H9 (cell line): Measurements from ENCODE around the gene POLR2M. TPM values are rescaled to one million over a fixed set of nuclear protein-coding genes. Genes with fewer than 3 reads are reported as not detected.

ENCODE experiments used
- DNase-seq: peaks from one replicate; pipeline ENCODE4 v3.0.0-alpha.2; 2017
- H2AFZ ChIP-seq: one replicate; pipeline ENCODE4 v1.6.1; 2013; ENCODE audit warnings: mild to moderate bottlenecking, low read length, control low read depth, moderate library complexity
- H2AK5ac ChIP-seq: 2 replicates; pipeline ENCODE4 v1.6.1; 2013; ENCODE audit warnings: low read length, control low read depth, mixed read lengths; ENCODE audit not compliant: insufficient read length
- H2BK120ac ChIP-seq: one replicate; pipeline ENCODE4 v1.6.1; 2013; ENCODE audit warnings: low read depth, mild to moderate bottlenecking, low read length, control low read depth, inconsistent platforms; ENCODE audit not compliant: poor library complexity, severe bottlenecking
- H2BK12ac ChIP-seq: 2 replicates; pipeline ENCODE4 v1.6.1; 2013; ENCODE audit warnings: low read length, control low read depth, mixed read lengths, low read depth; ENCODE audit not compliant: insufficient read length
- H2BK15ac ChIP-seq: 2 replicates; pipeline ENCODE4 v1.6.1; 2013; ENCODE audit warnings: low read depth, low read length, control low read depth
- H2BK20ac ChIP-seq: one replicate; pipeline ENCODE4 v1.6.1; 2013; ENCODE audit warnings: low read depth, mild to moderate bottlenecking, low read length, control low read depth, inconsistent platforms; ENCODE audit not compliant: poor library complexity, severe bottlenecking
- H2BK5ac ChIP-seq: 2 replicates; pipeline ENCODE4 v1.6.1; 2013; ENCODE audit warnings: low read length, control low read depth, mixed read lengths; ENCODE audit not compliant: insufficient read length
- H3K14ac ChIP-seq: 2 replicates; pipeline ENCODE4 v1.6.1; 2013; ENCODE audit warnings: low read length, control low read depth; ENCODE audit not compliant: insufficient read depth
- H3K18ac ChIP-seq: 2 replicates; pipeline ENCODE4 v1.6.1; 2013; ENCODE audit warnings: low read depth, mild to moderate bottlenecking, mixed read lengths, low read length, control low read depth; ENCODE audit not compliant: insufficient read length
- H3K23ac ChIP-seq: 2 replicates; pipeline ENCODE4 v1.6.1; 2013; ENCODE audit warnings: low read length, control low read depth, mixed read lengths, low read depth; ENCODE audit not compliant: insufficient read length
- H3K23me2 ChIP-seq: 2 replicates; pipeline ENCODE4 v1.6.1; 2013; ENCODE audit warnings: low read depth, mild to moderate bottlenecking, mixed read lengths, low read length, control low read depth; ENCODE audit not compliant: insufficient read length, poor library complexity, severe bottlenecking
- H3K27ac ChIP-seq: 2 replicates; pipeline ENCODE4 v1.5.1; 2013; ENCODE audit warnings: low read length, control low read depth, mixed read lengths, low read depth; ENCODE audit not compliant: insufficient read length
- H3K27me3 ChIP-seq: 2 replicates; pipeline ENCODE4 v1.6.1; 2013; ENCODE audit warnings: low read length, control low read depth, inconsistent platforms; ENCODE audit not compliant: insufficient read depth
- H3K4ac ChIP-seq: 2 replicates; pipeline ENCODE4 v1.6.1; 2013; ENCODE audit warnings: low read depth, mild to moderate bottlenecking, control low read depth, inconsistent platforms, low read length, moderate library complexity
- H3K4me1 ChIP-seq: 2 replicates; pipeline ENCODE4 v1.6.1; 2013; ENCODE audit warnings: low read length, control low read depth, inconsistent platforms; ENCODE audit not compliant: insufficient read depth
- H3K4me2 ChIP-seq: 2 replicates; pipeline ENCODE4 v1.6.1; 2013; ENCODE audit warnings: low read length, control low read depth, mixed read lengths; ENCODE audit not compliant: insufficient read length, insufficient read depth
- H3K56ac ChIP-seq: 2 replicates; pipeline ENCODE4 v1.6.1; 2013; ENCODE audit warnings: low read depth, mild to moderate bottlenecking, mixed read lengths, low read length, control low read depth; ENCODE audit not compliant: insufficient read length
- H3K79me1 ChIP-seq: 2 replicates; pipeline ENCODE4 v1.6.1; 2013; ENCODE audit warnings: low read depth, mild to moderate bottlenecking, moderate library complexity, low read length, control low read depth, inconsistent platforms; ENCODE audit not compliant: insufficient read depth, poor library complexity, severe bottlenecking
- H3K79me2 ChIP-seq: 2 replicates; pipeline ENCODE4 v1.6.1; 2013; ENCODE audit warnings: low read length, control low read depth, inconsistent platforms; ENCODE audit not compliant: insufficient read depth
- H3K9ac ChIP-seq: 2 replicates; pipeline ENCODE4 v1.6.1; 2013; ENCODE audit warnings: low read length, control low read depth, mixed read lengths; ENCODE audit not compliant: insufficient read length; ENCODE audit errors: extremely low read depth
- H3K9me3 ChIP-seq: one replicate; pipeline ENCODE4 v1.6.1; 2013; ENCODE audit warnings: low read depth, low read length, inconsistent platforms; ENCODE audit not compliant: control insufficient read depth
- H3T11ph ChIP-seq: one replicate; pipeline ENCODE4 v1.6.1; 2013; ENCODE audit warnings: mild to moderate bottlenecking, low read length, control low read depth, inconsistent platforms
- H4K20me1 ChIP-seq: one replicate; pipeline ENCODE4 v1.6.1; 2013; ENCODE audit not compliant: control insufficient read depth, insufficient read length, insufficient read depth
- H4K5ac ChIP-seq: 2 replicates; pipeline ENCODE4 v1.6.1; 2013; ENCODE audit warnings: low read depth, mild to moderate bottlenecking, mixed read lengths, low read length, control low read depth; ENCODE audit not compliant: insufficient read length
- H4K8ac ChIP-seq: replicated peaks from 2 replicates; pipeline ENCODE4 v1.6.1; 2013; ENCODE audit warnings: low read length, control low read depth, mixed read lengths, low read depth; ENCODE audit not compliant: insufficient read length
- H4K91ac ChIP-seq: 2 replicates; pipeline ENCODE4 v1.6.1; 2013; ENCODE audit warnings: low read depth, mild to moderate bottlenecking, moderate library complexity, mixed read lengths, low read length, control low read depth; ENCODE audit not compliant: insufficient read length
- H3K27ac Mint-ChIP-seq, 3 experiments: 2 replicates in 2 of 3; 3 replicates in 1 of 3; pipeline ENCODE4 v1.8.0; 2020 to 2021; ENCODE audit warnings: mixed read lengths in 3 of 3, mild to moderate bottlenecking in 1 of 3, moderate library complexity in 1 of 3
- H3K27me3 Mint-ChIP-seq: 2 replicates; pipeline ENCODE4 v1.8.0; 2021; ENCODE audit warnings: low read depth, mild to moderate bottlenecking, moderate library complexity, mixed read lengths
- H3K36me3 Mint-ChIP-seq, 3 experiments: 2 replicates in 2 of 3; 3 replicates in 1 of 3; pipeline ENCODE4 v1.8.0; 2020 to 2021; ENCODE audit warnings: low read depth in 3 of 3, mixed read lengths in 3 of 3; ENCODE audit not compliant: insufficient read depth in 1 of 3
- H3K4me1 Mint-ChIP-seq, 2 experiments: 2 replicates each; pipeline ENCODE4 v1.8.0; 2020; ENCODE audit warnings: mixed read lengths in 2 of 2
- H3K4me3 Mint-ChIP-seq, 2 experiments: 2 replicates in 1 of 2; 3 replicates in 1 of 2; pipeline ENCODE4 v1.8.0; 2020 to 2021; ENCODE audit warnings: mild to moderate bottlenecking in 2 of 2, mixed read lengths in 2 of 2, moderate library complexity in 1 of 2
- H3K9me3 Mint-ChIP-seq, 2 experiments: 2 replicates in 1 of 2; 3 replicates in 1 of 2; pipeline ENCODE4 v1.8.0; 2020; ENCODE audit warnings: mild to moderate bottlenecking in 2 of 2, mixed read lengths in 2 of 2, moderate library complexity in 1 of 2
- CTCF ChIP-seq: fragments of 200-600 bp; sonication (generic); conservative IDR thresholded peaks from 3 replicates; pipeline ENCODE4 v1.8.0; 2021; ENCODE audit warnings: antibody characterized with exemption, mild to moderate bottlenecking
- WGBS: extraction: QIAGEN DNeasy Blood & Tissue Kit; methylation state at CpG from one replicate; pipeline ENCODE4 v1.1.7; 2013; ENCODE audit warnings: missing lambda C conversion rate, low lambda C conversion rate, mixed read lengths; ENCODE audit not compliant: insufficient read length; ENCODE audit errors: extremely low coverage; 5-methylcytosine and 5-hydroxymethylcytosine counted together
- total RNA-seq: library from RNA; stranded (reverse); gene quantifications from 2 replicates; pipeline ENCODE4 v1.2.1, GENCODE V29; 2021

POLR2M gene
- total RNA-seq, 1 experiment from 2014 or later = 67.3 TPM

DNA sequence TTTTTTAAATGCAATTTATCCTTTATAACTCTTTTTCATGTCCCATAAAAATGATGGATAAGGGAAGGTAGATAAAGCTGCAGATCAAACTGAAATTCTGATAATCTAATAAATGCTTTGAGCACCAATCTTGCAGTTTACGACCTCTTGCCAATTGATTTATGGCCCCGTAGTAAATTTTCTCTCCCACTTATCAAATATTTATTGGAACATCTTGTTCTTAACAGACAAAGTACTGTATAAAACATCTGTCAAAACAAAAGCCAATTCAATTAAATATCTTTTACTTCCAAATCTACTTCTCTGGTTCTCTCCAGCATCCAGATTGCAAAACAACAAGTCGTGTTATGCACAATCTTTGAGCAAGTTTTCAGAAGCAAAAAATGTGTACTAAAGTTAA lies 34.6 kb downstream of the POLR2M start:
- H3K36me3 Mint-ChIP-seq = no peaks in the 10 kb centered on the region; a peak in 1 of 7 replicates
- peaks cover 0 to 2% of the 10 kb centered on the region in 2 experiments; a peak in 1 of 5 replicates for H3K9me3 Mint-ChIP-seq
- no CpG with 5 or more reads among the region's 3 CpGs for WGBS

More for the DNA sequence above, 34.6 kb downstream of the POLR2M start:
- Histone ChIP-seq H2BK20ac (no peak overlapping the region), H2BK120ac (no peak overlapping the region), H3K9me3 (no peaks in the 10 kb centered on the region), H3K14ac (no peak overlapping the region), H3K79me1 (no peaks in the 10 kb centered on the region), H2BK12ac (no peak overlapping the region), H2BK5ac (no peak overlapping the region), H3K56ac (no peak overlapping the region), H3K23ac (no peak overlapping the region), H4K8ac (no peak overlapping the region), H3K23me2 (no peaks in the 10 kb centered on the region), H2BK15ac (no peak overlapping the region), H2AK5ac (no peak overlapping the region), H3K4me1 (no peaks in the 10 kb centered on the region), H3K18ac (no peak overlapping the region), H4K91ac (no peak overlapping the region), H3T11ph (no peak overlapping the region), H3K27ac (no peak overlapping the region), H3K27me3 (no peaks in the 10 kb centered on the region), H4K20me1 (no peaks in the 10 kb centered on the region), H3K9ac (no peak overlapping the region), H3K4ac (no peak overlapping the region), H3K4me2 (no peak overlapping the region), H2AFZ (no peak overlapping the region), H4K5ac (no peak overlapping the region), H3K79me2 (no peaks in the 10 kb centered on the region)
- no peak overlapping the region for H3K27ac Mint-ChIP-seq
- peaks cover 5% of the 10 kb centered on the region; the same call in 1 of the 2 replicates for H3K27me3 Mint-ChIP-seq
- H3K4me3 Mint-ChIP-seq = no peak overlapping the region
- no peak for DNase-seq
- H3K4me1 Mint-ChIP-seq = peaks cover 6 to 10% of the 10 kb centered on the region in 2 experiments; a peak in 2 of 4 replicates
- TF ChIP-seq CTCF = no peak
